Activated naive CD8-positive, alpha-beta T cell (primary cell): Measurements from ENCODE around the gene RNF217.

Experiments
- H3K27ac Mint-ChIP-seq: one replicate; pipeline ENCODE4 v1.8.0; 2021; ENCODE audit warnings: mixed read lengths
- H3K27me3 Mint-ChIP-seq: one replicate; pipeline ENCODE4 v1.8.0; 2021; ENCODE audit warnings: mixed read lengths
- H3K36me3 Mint-ChIP-seq: one replicate; pipeline ENCODE4 v1.8.0; 2021; ENCODE audit warnings: mixed read lengths
- H3K4me1 Mint-ChIP-seq: one replicate; pipeline ENCODE4 v1.8.0; 2021; ENCODE audit warnings: low read depth, mixed read lengths
- H3K4me3 Mint-ChIP-seq: one replicate; pipeline ENCODE4 v1.8.0; 2021; ENCODE audit warnings: mild to moderate bottlenecking, mixed read lengths
- H3K9me3 Mint-ChIP-seq: one replicate; pipeline ENCODE4 v1.8.0; 2021; ENCODE audit warnings: low read depth, mixed read lengths

RNF217 gene

GRCh38 chr6:124993327-124993726 is 31.1 kb downstream of the RNF217 start:
- H3K27ac Mint-ChIP-seq = no peak overlapping the region
- H3K9me3 Mint-ChIP-seq = no peaks in the 10 kb centered on the region
- no peak overlapping the region for H3K4me3 Mint-ChIP-seq
- no peaks in the 10 kb centered on the region for H3K36me3 Mint-ChIP-seq
- no peaks in the 10 kb centered on the region for H3K4me1 Mint-ChIP-seq
- H3K27me3 Mint-ChIP-seq = no peaks in the 10 kb centered on the region

DNA sequence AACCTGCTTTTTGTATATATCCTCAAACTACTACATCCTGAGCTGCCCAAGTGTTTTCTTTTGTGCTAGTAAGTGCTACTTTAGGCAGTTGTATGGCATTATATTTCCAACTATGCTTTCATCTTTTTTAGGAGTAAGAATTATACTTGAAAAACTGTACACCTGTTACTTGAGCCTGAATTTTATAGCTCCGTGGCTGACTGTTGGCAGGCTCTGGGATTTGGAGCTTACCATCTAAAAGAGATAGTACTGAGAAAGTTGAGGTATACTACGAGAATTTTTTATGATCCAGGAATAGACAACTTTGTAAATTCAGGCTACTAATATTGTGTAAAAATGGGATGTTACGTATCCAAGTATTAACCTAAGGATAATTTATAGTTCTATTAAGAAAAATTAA is 32.4 kb downstream of the RNF217 start:
- Mint-ChIP-seq H3K36me3 (no peaks in the 10 kb centered on the region), H3K9me3 (no peaks in the 10 kb centered on the region), H3K4me3 (no peak overlapping the region), H3K27me3 (no peaks in the 10 kb centered on the region), H3K4me1 (no peaks in the 10 kb centered on the region), H3K27ac (no peak overlapping the region)

DNA sequence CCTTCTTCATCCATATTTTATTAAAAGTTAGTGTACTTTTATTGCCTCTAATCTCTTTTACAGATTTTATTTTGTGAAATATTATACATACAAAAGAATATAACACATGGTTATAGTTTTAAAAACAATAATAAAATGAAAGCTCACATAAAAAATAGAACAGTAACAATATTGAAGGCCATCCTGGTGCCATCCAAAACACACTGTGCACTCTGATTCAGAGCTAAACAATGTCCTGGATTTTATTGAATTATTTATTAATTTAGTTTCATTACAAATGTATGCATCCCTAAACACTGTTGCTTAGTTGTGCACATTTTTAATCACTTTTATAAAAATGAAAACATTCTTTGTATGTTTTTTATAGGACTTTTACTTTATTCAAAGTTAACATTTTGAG is 32.9 kb downstream of the RNF217 start:
- H3K27ac Mint-ChIP-seq = no peak overlapping the region
- no peaks in the 10 kb centered on the region for H3K9me3 Mint-ChIP-seq
- H3K4me1 Mint-ChIP-seq = no peaks in the 10 kb centered on the region
- no peaks in the 10 kb centered on the region for H3K36me3 Mint-ChIP-seq
- no peak overlapping the region for H3K4me3 Mint-ChIP-seq
- H3K27me3 Mint-ChIP-seq = no peaks in the 10 kb centered on the region

DNA sequence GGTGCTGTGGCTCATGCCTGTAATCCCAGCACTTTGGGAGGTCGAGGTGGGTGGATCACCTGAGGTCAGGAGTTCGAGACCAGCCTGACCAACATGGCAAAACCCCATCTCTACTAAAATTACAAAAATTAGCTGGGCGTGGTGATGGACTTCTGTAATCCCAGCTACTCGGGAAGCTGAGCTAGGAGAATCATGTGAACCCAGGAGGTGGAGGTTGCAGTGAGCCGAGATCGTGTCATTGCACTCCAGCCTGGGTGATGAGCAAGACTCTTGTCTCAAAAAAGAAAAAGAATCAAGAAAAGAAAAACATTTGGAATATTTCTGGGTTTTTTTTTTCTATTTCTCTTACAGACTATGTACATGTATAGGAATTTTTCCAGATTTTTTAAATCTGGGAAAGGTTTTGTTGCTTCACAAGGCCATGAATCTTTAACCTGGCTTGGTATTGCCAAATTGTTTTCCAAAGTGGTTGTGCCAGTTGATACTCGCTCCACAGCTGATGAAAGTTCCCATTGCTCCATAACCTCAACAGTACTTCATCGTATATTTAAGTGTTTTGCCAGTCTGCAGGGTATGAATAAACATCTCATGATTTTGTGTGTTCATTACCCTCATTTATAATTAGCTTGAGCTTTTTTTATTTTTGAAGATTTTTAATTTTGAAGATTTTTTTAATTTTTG is 33.5 kb downstream of the RNF217 start:
- no peaks in the 10 kb centered on the region for H3K27me3 Mint-ChIP-seq
- no peak overlapping the region for H3K27ac Mint-ChIP-seq
- H3K4me1 Mint-ChIP-seq = no peaks in the 10 kb centered on the region
- H3K4me3 Mint-ChIP-seq = no peak overlapping the region
- H3K36me3 Mint-ChIP-seq = no peaks in the 10 kb centered on the region
- no peaks in the 10 kb centered on the region for H3K9me3 Mint-ChIP-seq

DNA sequence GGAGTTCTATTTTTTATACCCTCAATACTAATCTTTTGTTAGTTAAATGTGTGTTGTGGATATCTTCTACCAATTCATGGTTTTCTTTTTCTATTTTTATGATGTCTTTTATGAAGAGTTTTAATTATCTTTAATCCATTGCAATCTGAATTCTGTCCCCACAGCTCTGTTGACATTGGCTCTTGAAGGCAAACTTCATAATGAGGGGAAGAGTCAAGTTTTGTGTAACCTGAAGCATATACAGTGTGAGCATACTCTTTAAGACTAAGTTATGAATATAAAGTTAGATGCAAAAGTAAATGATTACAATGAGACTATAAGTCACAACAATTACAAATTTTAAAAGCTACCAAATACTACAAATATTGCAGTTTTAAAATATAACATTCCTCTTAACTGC is 34.2 kb downstream of the RNF217 start:
- Mint-ChIP-seq H3K27me3 (no peaks in the 10 kb centered on the region), H3K4me1 (no peaks in the 10 kb centered on the region), H3K27ac (no peak overlapping the region), H3K9me3 (no peaks in the 10 kb centered on the region), H3K36me3 (no peaks in the 10 kb centered on the region), H3K4me3 (no peak overlapping the region)

DNA sequence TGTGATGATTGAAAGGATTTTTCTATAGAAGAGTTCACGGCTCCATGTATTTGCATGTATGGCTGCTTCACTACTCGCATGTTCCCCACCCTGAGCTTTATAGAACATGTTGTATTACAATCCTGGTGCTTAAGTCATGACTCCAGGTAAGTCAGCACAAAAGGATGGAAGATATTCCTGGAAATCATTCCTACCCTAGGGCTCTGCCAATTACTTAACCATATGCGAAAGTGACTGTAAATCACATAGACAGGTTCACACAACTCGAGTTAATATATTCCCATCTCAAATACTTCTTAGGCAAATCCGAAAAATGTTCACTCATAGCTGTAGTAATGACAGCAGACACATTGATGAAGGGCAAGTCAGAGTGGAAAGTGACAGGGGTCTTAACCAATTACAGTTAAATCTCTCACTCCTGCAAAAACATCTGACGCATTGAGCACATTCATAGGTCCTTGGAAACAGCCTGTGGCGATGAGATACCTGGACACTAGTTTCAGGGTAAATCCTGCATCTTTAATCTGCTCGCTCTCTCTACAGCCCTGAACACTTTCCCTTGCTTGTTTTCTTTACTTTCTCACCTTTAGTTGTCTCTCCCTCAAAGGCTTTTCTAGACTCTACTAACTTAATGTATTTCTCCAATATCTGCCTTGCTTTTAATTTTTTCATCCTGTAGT is 35.1 kb downstream of the RNF217 start:
- H3K27ac Mint-ChIP-seq = no peak overlapping the region
- no peaks in the 10 kb centered on the region for H3K4me1 Mint-ChIP-seq
- no peak overlapping the region for H3K4me3 Mint-ChIP-seq
- no peaks in the 10 kb centered on the region for H3K27me3 Mint-ChIP-seq
- H3K36me3 Mint-ChIP-seq = no peaks in the 10 kb centered on the region
- H3K9me3 Mint-ChIP-seq = no peaks in the 10 kb centered on the region

GRCh38 chr6:124999105-124999764 is 37.0 kb downstream of the RNF217 start:
- Mint-ChIP-seq H3K27me3 (no peaks in the 10 kb centered on the region), H3K27ac (no peak overlapping the region), H3K9me3 (no peaks in the 10 kb centered on the region), H3K36me3 (no peaks in the 10 kb centered on the region), H3K4me3 (no peak overlapping the region), H3K4me1 (no peaks in the 10 kb centered on the region)

DNA sequence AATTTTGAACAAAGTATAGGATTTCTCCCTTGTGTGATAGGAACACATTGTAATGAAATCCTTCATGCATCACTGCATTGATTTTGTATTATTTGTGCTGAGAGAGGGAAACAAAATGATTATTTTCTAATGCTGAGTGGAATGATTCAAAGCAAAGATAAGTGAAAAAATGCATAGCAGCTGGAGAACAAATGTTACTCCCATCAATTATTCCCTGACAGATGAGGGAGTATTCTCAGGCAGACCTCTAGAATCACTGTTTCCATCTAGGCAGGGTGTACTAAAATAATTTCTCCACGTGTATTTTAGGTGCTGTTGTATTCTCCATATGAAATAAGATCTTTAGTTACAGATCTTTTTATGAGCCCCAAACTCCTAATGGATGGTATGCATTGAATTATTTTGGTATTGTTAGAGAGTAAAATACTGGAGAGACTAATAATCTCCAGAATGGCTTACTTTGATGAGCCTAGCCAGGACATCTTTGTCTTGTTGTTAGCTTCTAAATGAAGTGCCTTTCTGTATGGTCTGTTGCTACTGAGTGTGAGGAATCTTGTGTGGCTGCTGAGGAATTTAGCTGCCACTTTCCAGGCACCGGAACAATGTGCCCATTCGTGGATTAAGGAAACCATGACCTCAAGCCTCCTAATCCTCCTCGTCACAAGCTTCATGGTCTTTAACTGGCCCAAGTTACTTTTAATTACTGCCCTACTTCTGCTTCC is 39.6 kb downstream of the RNF217 start:
- no peak overlapping the region for H3K27ac Mint-ChIP-seq
- no peaks in the 10 kb centered on the region for H3K36me3 Mint-ChIP-seq
- no peaks in the 10 kb centered on the region for H3K9me3 Mint-ChIP-seq
- H3K4me1 Mint-ChIP-seq = no peaks in the 10 kb centered on the region
- H3K27me3 Mint-ChIP-seq = no peaks in the 10 kb centered on the region
- no peak overlapping the region for H3K4me3 Mint-ChIP-seq

DNA sequence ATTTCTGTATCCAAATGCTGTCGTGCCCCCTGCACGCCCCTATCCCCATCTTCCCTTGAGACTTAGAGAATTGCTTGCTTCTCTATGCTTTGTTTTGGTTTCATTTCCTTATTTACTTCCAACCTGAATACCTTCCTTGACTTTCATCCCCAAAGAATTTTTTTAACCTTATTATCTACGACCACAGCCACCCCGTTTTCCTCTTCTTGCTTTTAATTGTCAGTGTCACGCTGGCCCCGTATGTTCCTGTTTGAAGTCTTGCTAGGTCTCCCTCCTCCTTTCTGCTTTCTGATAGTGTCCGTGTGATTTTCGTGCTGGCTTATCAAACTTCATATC is 40.1 kb downstream of the RNF217 start:
- H3K27ac Mint-ChIP-seq = no peak overlapping the region
- no peaks in the 10 kb centered on the region for H3K9me3 Mint-ChIP-seq
- H3K36me3 Mint-ChIP-seq = no peaks in the 10 kb centered on the region
- no peaks in the 10 kb centered on the region for H3K27me3 Mint-ChIP-seq
- no peaks in the 10 kb centered on the region for H3K4me1 Mint-ChIP-seq
- H3K4me3 Mint-ChIP-seq = no peak overlapping the region

DNA sequence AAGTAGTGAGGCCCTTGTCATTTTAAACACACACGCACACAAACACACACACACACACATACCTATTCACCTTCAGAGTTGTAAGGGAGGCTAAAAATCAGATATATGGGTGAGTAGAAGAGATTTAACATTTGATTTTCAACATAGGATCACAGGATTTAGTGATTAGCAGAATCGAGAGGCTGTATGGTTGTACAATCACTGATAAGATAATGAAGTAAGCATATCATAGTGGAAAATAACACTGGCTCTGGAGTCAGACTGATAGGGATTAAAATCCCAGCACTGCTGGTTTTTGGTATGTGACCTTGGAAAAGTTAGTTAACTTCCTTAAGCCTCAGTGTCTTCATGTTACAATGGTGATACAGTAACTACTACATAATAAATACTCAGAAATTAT is 40.8 kb downstream of the RNF217 start:
- Mint-ChIP-seq H3K27ac (no peak overlapping the region), H3K4me3 (no peak overlapping the region), H3K27me3 (peaks cover 2% of the 10 kb centered on the region), H3K4me1 (no peaks in the 10 kb centered on the region), H3K9me3 (no peaks in the 10 kb centered on the region), H3K36me3 (no peaks in the 10 kb centered on the region)

DNA sequence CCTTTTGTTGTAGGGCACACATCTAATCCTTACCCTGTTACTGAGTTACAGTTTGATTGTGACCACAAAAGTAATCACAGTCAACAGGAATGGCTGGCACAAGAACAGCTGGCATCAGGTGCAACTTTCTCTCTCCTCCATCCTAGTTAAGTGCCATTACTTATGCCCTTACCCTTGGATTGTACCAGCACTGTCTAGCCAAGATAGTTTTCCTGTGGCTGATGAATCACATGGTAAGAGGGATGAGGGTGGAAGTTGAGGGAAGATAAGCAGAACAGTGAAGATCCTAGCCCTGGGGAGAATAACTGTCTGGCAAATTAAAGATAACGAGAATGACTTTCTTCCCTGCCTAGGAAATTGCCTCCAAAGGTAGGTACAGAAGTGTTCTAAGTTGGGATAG is 42.0 kb downstream of the RNF217 start:
- no peaks in the 10 kb centered on the region for H3K4me1 Mint-ChIP-seq
- no peak overlapping the region for H3K4me3 Mint-ChIP-seq
- no peaks in the 10 kb centered on the region for H3K9me3 Mint-ChIP-seq
- no peaks in the 10 kb centered on the region for H3K36me3 Mint-ChIP-seq
- no peak overlapping the region for H3K27ac Mint-ChIP-seq
- peaks cover 4% of the 10 kb centered on the region for H3K27me3 Mint-ChIP-seq

- Mint-ChIP-seq H3K4me3 (no peak overlapping the region), H3K36me3 (no peaks in the 10 kb centered on the region), H3K27me3 (peaks cover 4% of the 10 kb centered on the region), H3K9me3 (no peaks in the 10 kb centered on the region), H3K27ac (no peak overlapping the region), H3K4me1 (no peaks in the 10 kb centered on the region)
These were observed 42.8 kb downstream of the RNF217 start for GRCh38 chr6:125004797-125005595.

- Mint-ChIP-seq H3K27me3 (peaks cover 4% of the 10 kb centered on the region), H3K4me3 (no peak overlapping the region), H3K27ac (no peak overlapping the region)
These were observed 46.0 kb downstream of the RNF217 start for GRCh38 chr6:125008261-125008703.

GRCh38 chr6:125008957-125009356 is 46.7 kb downstream of the RNF217 start:
- H3K27ac Mint-ChIP-seq = no peak overlapping the region
- H3K36me3 Mint-ChIP-seq = no peaks in the 10 kb centered on the region
- H3K9me3 Mint-ChIP-seq = no peaks in the 10 kb centered on the region
- peaks cover 4% of the 10 kb centered on the region for H3K27me3 Mint-ChIP-seq
- H3K4me1 Mint-ChIP-seq = peaks cover 3% of the 10 kb centered on the region
- no peak overlapping the region for H3K4me3 Mint-ChIP-seq

More at GRCh38 chr6:125008261-125008703, 46.0 kb downstream of the RNF217 start:
- Mint-ChIP-seq H3K36me3 (no peaks in the 10 kb centered on the region), H3K4me1 (peaks cover 3% of the 10 kb centered on the region), H3K9me3 (no peaks in the 10 kb centered on the region)
